ENCODE data around the gene HIGD1A. TPM values are rescaled to one million over a fixed set of nuclear protein-coding genes. Genes with fewer than 3 reads are reported as not detected.

The HIGD1A gene
- total RNA-seq, 1 experiment from 2014 or later, result 77.6 TPM

- Mint-ChIP-seq H3K36me3 (ENCODE audit: insufficient read depth in 1 of 3, low read depth in 3 of 3) (no peaks in the 10 kb centered on the region; a peak in 1 of 7 replicates), H3K9me3 (no peaks in the 10 kb centered on the region), H3K4me3 (no peak overlapping the region), H3K4me1 (peaks cover 22 to 26% of the 10 kb centered on the region in 2 experiments), H3K27me3 (ENCODE audit: low read depth) (peaks cover 14% of the 10 kb centered on the region), H3K27ac (no peak overlapping the region)
- Histone ChIP-seq H2BK120ac (ENCODE audit: low read depth, low read length, poor library complexity, severe bottlenecking) (no peak overlapping the region), H3K4ac (ENCODE audit: low read depth, low read length) (no peak overlapping the region), H3K9ac (ENCODE audit: extremely low read depth, insufficient read length, low read length) (no peak overlapping the region), H4K91ac (ENCODE audit: insufficient read length, low read depth, low read length) (no peak overlapping the region), H2BK5ac (ENCODE audit: insufficient read length, low read length) (no peak overlapping the region), H3K4me1 (ENCODE audit: insufficient read depth, low read length) (no peaks in the 10 kb centered on the region), H3K27me3 (ENCODE audit: insufficient read depth, low read length) (no peaks in the 10 kb centered on the region), H2BK15ac (ENCODE audit: low read depth, low read length) (no peak overlapping the region), H3K79me1 (ENCODE audit: insufficient read depth, low read depth, low read length, poor library complexity, severe bottlenecking) (no peaks in the 10 kb centered on the region), H2BK20ac (ENCODE audit: low read depth, low read length, poor library complexity, severe bottlenecking) (no peak overlapping the region), H3K18ac (ENCODE audit: insufficient read length, low read depth, low read length) (no peak overlapping the region), H3K9me3 (ENCODE audit: control insufficient read depth, low read depth, low read length) (no peaks in the 10 kb centered on the region), H4K8ac (replicated peaks; ENCODE audit: insufficient read length, low read depth, low read length) (no peak overlapping the region), H3T11ph (ENCODE audit: low read length) (no peak overlapping the region), H3K4me2 (ENCODE audit: insufficient read depth, insufficient read length, low read length) (no peak overlapping the region), H3K27ac (ENCODE audit: insufficient read length, low read depth, low read length) (no peak overlapping the region), H3K79me2 (ENCODE audit: insufficient read depth, low read length) (no peaks in the 10 kb centered on the region), H2BK12ac (ENCODE audit: insufficient read length, low read depth, low read length) (no peak overlapping the region), H3K56ac (ENCODE audit: insufficient read length, low read depth, low read length) (no peak overlapping the region), H3K23ac (ENCODE audit: insufficient read length, low read depth, low read length) (no peak overlapping the region), H3K14ac (ENCODE audit: insufficient read depth, low read length) (no peak overlapping the region), H3K23me2 (ENCODE audit: insufficient read length, low read depth, low read length, poor library complexity, severe bottlenecking) (no peaks in the 10 kb centered on the region), H4K5ac (ENCODE audit: insufficient read length, low read depth, low read length) (no peak overlapping the region), H2AK5ac (ENCODE audit: insufficient read length, low read length) (no peak overlapping the region), H4K20me1 (ENCODE audit: control insufficient read depth, insufficient read depth, insufficient read length) (no peaks in the 10 kb centered on the region), H2AFZ (ENCODE audit: low read length) (no peak overlapping the region)
- no CpG with 5 or more reads among the region's 2 CpGs for WGBS (ENCODE audit: extremely low coverage, insufficient read length, low lambda C conversion rate)
- no peak for DNase-seq
- no peak for TF ChIP-seq CTCF (conservative IDR thresholded peaks at IDR 0.05)
Observed at GRCh38 chr3:42763021-42763420, 41.3 kb downstream of the HIGD1A start.
